ENCODE results near the gene STRN4.
"Not testable (repeated sequence)": the region's sequence is repeated elsewhere in the genome, so short reads cannot be mapped to it uniquely, and the experiment has no call there.

The STRN4 gene

GRCh38 chr19:46746281-46747057 lies at the start of gene STRN4:
TSS of gene STRN4 (minus strand) at chr19:46746450. CDS start at chr19:46746430, 20 bp downstream.
- DNase-seq (ENCODE audit: low read depth in 2 of 2), result peak; percentile 21 to 27

GRCh38 chr19:46791944-46792343 lies 45.7 kb upstream of the STRN4 start:
- no peak for DNase-seq (ENCODE audit: low read depth in 2 of 2)

- no peak for DNase-seq (ENCODE audit: low read depth in 2 of 2)
These were observed 43.1 kb upstream of the STRN4 start for GRCh38 chr19:46789371-46789770.

GRCh38 chr19:46788968-46789338 lies 42.7 kb upstream of the STRN4 start:
- DNase-seq (ENCODE audit: low read depth in 2 of 2), result no peak

- peak; percentile 95 to 96 for DNase-seq (ENCODE audit: low read depth in 2 of 2)
These were observed 42.2 kb upstream of the STRN4 start, which contains the start of gene SLC1A5 for GRCh38 chr19:46788262-46788967. TSS of gene SLC1A5 (minus strand) at chr19:46788594. CDS start at chr19:46787965, 629 bp downstream.

- no peak for DNase-seq (ENCODE audit: low read depth in 2 of 2)
These were observed 41.3 kb upstream of the STRN4 start for GRCh38 chr19:46787331-46788261.

GRCh38 chr19:46787040-46787330 lies 40.7 kb upstream of the STRN4 start:
- DNase-seq (ENCODE audit: low read depth in 2 of 2), result no peak

GRCh38 chr19:46786236-46787039 lies 40.2 kb upstream of the STRN4 start:
- DNase-seq (ENCODE audit: low read depth in 2 of 2), result peak in 1 of 2 experiments; percentile 52

GRCh38 chr19:46785980-46786235 lies 39.7 kb upstream of the STRN4 start:
- DNase-seq (ENCODE audit: low read depth in 2 of 2), result no peak

GRCh38 chr19:46785054-46785979 lies 39.1 kb upstream of the STRN4 start:
- DNase-seq (ENCODE audit: low read depth in 2 of 2), result no peak

GRCh38 chr19:46784262-46785053 lies 38.2 kb upstream of the STRN4 start:
- peak; percentile 89 to 91 for DNase-seq (ENCODE audit: low read depth in 2 of 2)

GRCh38 chr19:46783670-46784069 lies 37.4 kb upstream of the STRN4 start:
- DNase-seq (ENCODE audit: low read depth in 2 of 2), result no peak

GRCh38 chr19:46782355-46783019 lies 36.2 kb upstream of the STRN4 start:
- DNase-seq (ENCODE audit: low read depth in 2 of 2), result no peak

GRCh38 chr19:46777956-46778645 lies 31.9 kb upstream of the STRN4 start:
- DNase-seq (ENCODE audit: low read depth in 2 of 2), result not testable (repeated sequence)

- no peak for DNase-seq (ENCODE audit: low read depth in 2 of 2)
These were observed 31.0 kb upstream of the STRN4 start for GRCh38 chr19:46776927-46777911.

GRCh38 chr19:46775642-46776258 lies 29.5 kb upstream of the STRN4 start:
- no peak for DNase-seq (ENCODE audit: low read depth in 2 of 2)

GRCh38 chr19:46773018-46773399 lies 26.8 kb upstream of the STRN4 start:
- DNase-seq (ENCODE audit: low read depth in 2 of 2), result no peak

All from fibroblast of skin of left quadriceps (primary cell).